ENCODE results near the gene DNAH8. TPM values are rescaled to one million over a fixed set of nuclear protein-coding genes. Genes with fewer than 3 reads are reported as not detected.
"Not testable (repeated sequence)": the region's sequence is repeated elsewhere in the genome, so short reads cannot be mapped to it uniquely, and the experiment has no call there.

DNAH8 gene
- total RNA-seq, 1 experiment from 2014 or later, result not detected

DNA sequence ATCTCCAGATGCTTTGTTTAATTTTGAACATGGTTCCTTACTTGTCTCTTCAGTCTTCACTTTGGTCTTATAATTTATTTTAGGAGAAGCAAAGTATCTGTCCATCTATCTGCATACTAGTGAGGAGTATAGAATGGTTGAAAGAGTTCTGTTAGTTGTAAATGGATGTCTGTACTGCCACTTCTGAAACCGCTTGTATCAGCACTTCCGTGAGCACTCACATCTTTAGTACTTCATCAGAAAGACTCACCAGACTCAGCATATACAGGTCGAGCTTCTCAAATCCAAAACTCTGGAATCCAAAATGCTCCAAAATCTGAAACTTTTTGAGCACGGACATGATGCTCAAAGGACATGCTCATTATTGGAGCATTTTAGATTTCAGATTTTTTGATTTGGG, 191.5 kb downstream of the DNAH8 start:
- DNase-seq (ENCODE audit: low read depth), result no peak

DNA sequence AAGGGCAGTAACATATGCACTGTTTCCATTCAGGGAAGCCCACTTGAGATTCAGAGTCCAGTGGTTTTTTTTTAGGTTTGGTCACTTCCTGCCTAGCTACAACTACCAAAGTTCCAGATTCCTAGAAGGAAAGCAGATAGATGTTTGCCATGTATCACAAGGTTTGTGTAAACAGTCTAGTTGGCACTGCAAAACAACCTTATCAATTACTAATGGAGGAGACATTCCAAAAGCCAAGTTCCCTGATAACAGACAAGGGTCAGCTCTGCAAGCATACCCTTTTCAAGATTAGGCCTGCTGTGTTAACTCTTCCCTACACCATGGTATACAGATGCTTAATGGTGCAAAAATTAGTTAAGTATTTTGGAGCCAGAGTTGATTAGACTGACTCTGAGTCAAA, 192.2 kb downstream of the DNAH8 start:
- DNase-seq (ENCODE audit: low read depth), result no peak

- no peak for DNase-seq (ENCODE audit: low read depth)
Observed at GRCh38 chr6:38909015-38909730, 194.1 kb downstream of the DNAH8 start.

- no peak for DNase-seq (ENCODE audit: low read depth)
Observed at GRCh38 chr6:38910207-38910606, 195.1 kb downstream of the DNAH8 start.

- DNase-seq (ENCODE audit: low read depth), result no peak
Observed at GRCh38 chr6:38912378-38912777, 197.3 kb downstream of the DNAH8 start.

DNA sequence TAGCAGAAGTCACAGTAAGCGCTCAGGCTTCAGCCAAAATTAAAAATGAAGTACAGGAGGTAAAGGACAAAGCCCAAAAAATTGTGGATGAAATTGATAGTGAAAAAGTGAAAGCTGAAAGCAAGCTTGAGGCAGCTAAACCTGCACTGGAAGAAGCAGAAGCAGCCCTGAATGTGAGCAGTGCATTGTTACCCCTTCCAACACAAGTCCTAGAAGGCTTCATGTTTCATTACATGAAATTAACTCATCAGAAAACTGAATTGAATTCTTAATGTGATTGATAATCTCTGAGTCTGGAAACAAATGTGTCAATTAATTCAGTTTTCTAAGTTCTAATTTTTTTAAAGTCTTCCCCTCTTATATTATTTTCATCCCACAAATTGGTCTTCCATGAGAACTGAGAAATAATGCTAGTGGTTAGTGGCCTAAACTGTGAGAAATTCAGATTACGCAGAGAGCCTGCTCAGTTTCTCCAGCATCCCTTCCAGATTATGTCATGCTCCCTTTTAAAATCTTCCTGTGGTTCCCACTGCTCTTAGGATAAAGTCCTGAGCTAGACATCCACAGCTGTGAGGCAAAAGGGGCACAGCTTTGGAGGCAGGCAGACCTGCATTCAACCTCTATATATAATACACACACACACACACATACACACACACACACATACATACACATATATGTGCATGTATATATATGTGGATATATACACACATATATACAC, 200.3 kb downstream of the DNAH8 start:
- no peak for DNase-seq (ENCODE audit: low read depth)

DNA sequence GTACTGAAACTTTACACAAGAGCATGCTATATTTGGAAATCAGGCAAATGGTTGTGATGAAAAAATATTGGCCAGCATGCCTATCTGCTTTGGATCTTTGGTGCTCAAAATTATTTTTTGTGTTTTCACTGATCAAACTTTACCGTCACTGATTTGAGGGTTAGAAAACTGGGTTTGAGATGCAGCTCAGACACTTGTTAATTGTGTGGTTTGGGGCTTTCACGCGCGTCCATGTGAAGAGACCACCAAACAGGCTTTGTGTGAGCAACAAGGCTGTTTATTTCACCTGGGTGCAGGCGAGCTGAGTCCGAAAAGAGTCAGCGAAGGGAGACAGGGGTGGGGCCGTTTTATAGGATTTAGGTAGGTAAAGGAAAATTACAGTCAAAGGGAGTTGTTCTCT, 206.4 kb downstream of the DNAH8 start:
- not testable (repeated sequence) for DNase-seq (ENCODE audit: low read depth)

DNA sequence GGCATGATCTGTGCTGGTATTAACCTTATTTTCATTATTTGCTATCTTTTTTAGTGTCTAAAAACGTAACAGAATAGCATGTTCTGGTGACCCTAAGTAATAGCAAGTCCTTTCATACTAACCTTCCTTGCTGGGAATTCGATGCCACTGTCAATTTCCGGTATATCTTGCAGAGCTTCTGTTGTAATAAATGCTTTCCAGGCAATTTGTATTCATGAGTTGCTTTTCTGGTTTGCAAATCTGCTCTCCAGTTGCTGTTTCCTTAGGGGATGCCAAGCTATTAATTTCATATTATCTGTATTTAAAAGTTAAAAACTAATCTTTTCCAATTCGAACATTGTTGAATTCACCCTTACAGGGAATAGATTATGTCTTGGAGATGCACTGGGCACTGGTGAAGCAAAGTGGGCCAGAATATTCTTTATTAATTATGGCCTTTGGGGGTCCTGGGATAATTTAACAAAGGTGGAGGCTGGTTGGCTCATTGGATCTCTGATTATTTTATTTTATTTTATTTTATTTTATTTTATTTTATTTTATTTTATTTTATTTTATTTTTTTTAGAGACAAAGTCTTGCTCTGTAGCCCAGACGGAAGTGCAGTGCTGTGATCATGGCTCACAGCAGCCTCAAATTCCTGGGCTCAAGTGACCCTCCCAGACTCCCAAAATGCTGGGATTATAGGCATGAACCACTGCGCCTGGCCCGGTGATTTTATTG, 209.8 kb downstream of the DNAH8 start:
- no peak for DNase-seq (ENCODE audit: low read depth)

- no peak for DNase-seq (ENCODE audit: low read depth)
Observed at GRCh38 chr6:38929560-38929959, 214.4 kb downstream of the DNAH8 start.

GRCh38 chr6:38933426-38933825, 218.3 kb downstream of the DNAH8 start:
- DNase-seq (ENCODE audit: low read depth), result peak; percentile 30

DNA sequence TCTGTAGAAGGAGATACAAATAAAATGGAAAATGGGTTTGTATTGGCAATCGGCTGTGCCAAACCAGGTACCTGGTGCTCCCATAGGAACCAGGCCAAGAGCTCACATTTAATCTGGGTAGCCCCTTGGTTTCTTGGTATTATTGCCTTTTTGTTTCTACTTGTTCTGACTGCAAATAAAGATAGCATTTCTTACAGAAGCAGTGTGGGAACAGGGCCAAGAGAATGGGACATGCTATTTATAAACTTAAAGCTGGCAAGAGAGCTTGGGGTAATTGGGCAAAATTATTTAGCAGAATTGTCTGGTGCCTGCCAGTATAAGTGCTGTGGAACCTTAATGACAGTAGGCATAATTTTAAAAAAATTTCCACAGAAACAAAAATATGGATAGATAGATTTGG, 219.9 kb downstream of the DNAH8 start:
- DNase-seq (ENCODE audit: low read depth), result no peak

DNA sequence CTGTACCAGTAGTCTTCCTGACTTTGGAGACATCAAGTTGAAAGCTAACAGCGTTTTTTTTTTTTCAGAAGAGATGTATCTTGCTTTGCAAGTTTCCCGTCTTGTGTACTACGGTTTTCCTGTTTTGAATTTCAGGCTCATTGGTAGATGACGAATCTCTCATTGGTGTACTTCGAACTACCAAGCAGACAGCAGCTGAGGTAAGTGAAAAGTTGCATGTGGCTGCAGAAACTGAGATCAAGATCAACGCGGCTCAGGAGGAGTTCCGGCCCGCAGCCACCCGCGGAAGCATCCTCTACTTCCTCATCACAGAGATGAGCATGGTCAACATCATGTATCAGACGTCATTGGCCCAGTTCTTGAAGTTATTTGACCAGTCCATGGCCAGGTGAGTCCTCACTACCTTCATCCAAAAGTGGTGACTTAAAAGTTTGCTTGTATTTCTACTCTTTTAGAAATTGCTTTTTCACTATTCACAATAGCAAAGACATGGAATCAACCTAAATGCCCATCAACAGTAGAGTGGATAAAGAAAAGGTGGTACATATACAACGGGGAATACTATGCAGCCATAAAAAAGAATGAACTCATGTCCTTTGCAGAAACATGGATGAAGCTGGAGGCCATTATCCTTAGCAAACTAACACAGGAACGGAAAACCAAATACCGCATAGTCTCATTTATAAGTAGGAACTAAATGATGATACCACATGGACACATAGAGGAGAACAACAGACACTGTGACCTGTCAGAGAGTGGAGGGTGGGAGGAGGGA, 222.9 kb downstream of the DNAH8 start:
- no peak for DNase-seq (ENCODE audit: low read depth)

DNA sequence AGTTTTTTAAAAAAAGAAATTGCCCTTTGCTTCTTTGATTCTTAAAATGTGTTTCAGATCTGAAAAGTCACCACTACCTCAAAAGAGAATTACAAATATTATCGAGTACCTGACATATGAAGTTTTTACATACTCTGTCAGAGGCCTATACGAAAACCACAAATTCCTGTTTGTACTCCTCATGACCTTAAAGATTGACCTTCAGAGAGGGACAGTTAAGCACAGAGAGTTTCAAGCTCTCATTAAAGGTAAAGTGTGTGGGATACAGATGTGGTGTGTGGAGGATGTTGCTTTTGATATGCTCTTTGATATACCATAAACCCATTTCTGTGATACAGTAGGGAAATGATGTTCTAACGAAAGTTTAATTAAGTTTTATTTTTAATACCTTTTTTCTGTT, 223.6 kb downstream of the DNAH8 start:
- no peak for DNase-seq (ENCODE audit: low read depth)

- no peak for DNase-seq (ENCODE audit: low read depth)
Observed at GRCh38 chr6:38942442-38942841, 227.3 kb downstream of the DNAH8 start.

DNA sequence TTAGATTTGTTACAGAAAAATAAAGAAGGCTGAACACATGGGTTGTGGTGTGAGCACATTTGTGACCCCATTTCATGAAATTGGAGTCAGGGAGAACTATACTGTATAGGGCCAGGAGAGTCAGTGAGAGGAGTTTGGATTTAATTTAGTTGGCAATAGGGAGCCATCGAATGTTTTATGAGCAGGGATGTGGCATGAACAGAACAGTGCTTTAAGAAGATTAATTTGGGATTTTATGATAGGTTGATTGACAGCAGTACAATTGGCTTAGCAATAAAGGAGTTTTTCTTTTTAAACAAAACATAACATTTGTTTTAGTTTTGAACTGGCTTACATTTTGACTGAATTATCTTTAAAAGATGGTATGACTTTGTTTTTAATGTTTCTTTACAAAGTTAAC, 227.9 kb downstream of the DNAH8 start:
- DNase-seq (ENCODE audit: low read depth), result no peak

DNA sequence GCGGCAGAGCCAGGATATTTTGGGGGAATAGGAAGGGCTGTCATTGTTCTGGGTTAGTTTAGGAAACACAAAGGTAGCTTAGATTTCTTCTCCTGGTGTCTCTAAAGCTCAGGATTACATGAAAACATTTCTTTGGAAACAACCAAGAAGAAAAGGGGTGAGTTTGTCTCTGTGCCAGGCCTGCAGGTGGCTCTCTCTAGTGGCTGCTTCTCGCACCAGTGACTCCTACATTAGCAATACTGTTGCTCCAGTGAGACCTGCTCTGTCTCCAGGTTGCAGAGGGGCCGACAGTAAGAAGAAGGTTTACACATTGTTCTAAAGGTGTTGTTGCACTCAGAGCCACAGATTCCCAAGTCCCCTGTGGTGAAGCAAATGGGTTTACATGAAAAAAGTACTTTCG, 228.9 kb downstream of the DNAH8 start:
- no peak for DNase-seq (ENCODE audit: low read depth)

DNA sequence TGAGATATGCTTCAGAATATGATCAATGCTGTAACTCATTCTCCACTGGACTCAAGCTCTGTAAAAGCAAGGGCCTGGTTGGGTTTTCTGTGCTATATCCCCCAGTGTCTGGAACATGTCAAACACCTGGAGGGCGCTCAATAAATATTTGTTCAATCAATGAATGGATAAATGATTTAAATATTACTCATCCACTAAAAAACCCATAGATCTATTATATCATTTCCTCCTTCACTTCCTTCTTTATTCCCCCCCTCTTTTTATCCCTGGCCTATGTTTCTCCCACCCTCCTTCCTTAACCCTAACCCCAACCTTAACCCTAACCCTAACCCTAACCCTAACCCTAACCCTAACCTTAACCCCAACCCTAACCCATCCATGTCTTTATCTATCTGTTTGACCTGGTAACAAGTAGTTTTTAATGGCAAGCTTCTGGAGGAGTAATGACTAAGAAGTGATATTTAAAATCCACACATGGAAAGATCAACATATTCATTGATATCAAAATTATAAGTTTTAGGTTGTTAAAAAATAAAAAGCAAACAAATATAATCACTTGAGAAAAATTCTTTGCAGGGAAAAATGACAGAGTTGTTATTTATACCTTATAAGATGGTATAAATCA, 229.7 kb downstream of the DNAH8 start:
- DNase-seq (ENCODE audit: low read depth), result no peak

GRCh38 chr6:38955861-38956260, 240.8 kb downstream of the DNAH8 start:
- DNase-seq (ENCODE audit: low read depth), result no peak

GRCh38 chr6:38957426-38957825, 242.3 kb downstream of the DNAH8 start:
- DNase-seq (ENCODE audit: low read depth), result no peak

DNA sequence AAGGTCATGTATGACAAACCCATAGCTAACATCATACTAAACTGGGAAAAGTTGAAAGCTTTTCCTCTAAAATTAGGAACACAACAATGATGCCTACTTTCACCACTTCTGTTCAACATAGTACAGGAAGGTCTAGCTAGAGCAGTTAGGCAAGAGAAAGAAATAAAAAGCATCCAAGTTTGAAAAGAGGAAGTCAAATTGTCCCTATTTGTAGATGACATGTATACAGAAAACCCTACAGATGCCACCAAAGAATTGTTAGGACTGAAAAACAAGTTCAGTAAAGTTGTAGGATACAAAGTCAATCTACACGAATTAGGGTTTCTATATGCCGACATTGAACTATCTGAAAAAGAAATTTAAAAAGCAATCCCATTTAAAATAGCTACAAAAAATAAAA, 244.0 kb downstream of the DNAH8 start:
- DNase-seq (ENCODE audit: low read depth), result no peak

DNA sequence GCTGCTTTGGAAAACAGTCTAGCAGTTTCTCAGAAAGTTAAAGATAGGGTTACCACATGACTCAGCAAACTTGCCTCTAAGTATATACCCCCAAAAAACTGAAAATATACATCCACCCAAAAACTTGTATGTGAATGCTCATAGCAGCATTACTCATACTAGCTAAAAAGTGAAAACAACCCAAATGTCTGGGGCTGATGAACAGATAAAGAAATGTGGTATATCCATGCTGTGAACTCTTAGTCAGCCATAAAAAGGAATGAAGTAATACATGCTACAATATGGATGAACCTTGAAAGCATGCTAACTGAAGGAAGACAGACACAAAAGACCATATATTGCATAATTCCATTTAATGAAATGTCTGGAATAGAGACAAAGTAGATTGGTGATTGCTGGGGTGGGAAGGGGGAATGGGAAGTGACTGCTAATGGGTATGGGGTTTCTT, 253.6 kb downstream of the DNAH8 start:
- no peak for DNase-seq (ENCODE audit: low read depth)

Data from M059J (cell line).